Adrenal gland (tissue), 5 donors: ENCODE data around the gene SLC51B.

Experiments
- POLR2A ChIP-seq, 2 donors: fragments of 450-650 bp; IDR thresholded peaks; one replicate each; pipeline ENCODE4 v1.6.1; 2017; ENCODE audit warnings: antibody characterized with exemption in 2 of 2, mild to moderate bottlenecking in 2 of 2, moderate library complexity in 1 of 2
- TF ChIP-seq, protein P1 (sequence below), 6 experiments: fragments of 450-650 bp in 4 of 6; fragments of 200-600 bp in 2 of 6; sonication (generic) in 1 of 6; IDR thresholded peaks; 1 replicate in 5 of 6; 2 replicates in 1 of 6; pipeline versions ENCODE4 v1.5.1 to v1.8.0; 2016 to 2021; ENCODE audit warnings: antibody characterized with exemption in 6 of 6, mild to moderate bottlenecking in 2 of 6, moderate library complexity in 1 of 6
- donor health status: DM: no; HTN: no; CAD: no.

DNA sequence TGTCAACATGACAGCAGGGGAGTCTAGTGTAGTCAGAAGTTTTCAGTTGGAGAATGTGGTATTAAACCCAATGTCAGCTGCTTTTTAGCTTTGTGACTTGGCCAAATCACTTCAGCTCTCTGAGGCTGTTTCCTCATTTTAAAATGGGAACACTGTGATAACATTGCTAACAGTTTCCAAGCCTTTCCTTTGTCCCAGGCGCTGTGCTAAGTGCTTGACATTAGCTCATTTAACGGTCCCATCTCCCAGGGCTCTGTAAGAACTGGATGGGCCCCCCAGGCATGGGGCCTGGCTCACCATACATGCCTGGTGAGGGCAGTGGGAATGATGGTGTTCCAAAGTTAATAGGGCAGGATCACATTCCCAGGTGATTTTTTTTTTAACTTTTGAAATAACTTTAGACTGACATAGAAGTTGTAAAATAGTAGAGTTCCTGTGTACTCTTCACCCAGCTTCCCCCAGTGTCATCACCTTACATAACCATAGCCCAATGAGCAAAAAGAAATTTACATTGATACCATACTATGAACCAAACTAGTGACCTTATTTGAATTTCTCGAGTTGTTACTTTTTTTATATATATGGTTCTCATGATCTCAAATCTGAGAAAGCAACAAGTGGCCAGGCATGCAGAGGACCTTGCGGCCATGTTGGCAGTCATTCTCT, 14.9 kb downstream of the SLC51B start:
- TF ChIP-seq, protein P1, sequence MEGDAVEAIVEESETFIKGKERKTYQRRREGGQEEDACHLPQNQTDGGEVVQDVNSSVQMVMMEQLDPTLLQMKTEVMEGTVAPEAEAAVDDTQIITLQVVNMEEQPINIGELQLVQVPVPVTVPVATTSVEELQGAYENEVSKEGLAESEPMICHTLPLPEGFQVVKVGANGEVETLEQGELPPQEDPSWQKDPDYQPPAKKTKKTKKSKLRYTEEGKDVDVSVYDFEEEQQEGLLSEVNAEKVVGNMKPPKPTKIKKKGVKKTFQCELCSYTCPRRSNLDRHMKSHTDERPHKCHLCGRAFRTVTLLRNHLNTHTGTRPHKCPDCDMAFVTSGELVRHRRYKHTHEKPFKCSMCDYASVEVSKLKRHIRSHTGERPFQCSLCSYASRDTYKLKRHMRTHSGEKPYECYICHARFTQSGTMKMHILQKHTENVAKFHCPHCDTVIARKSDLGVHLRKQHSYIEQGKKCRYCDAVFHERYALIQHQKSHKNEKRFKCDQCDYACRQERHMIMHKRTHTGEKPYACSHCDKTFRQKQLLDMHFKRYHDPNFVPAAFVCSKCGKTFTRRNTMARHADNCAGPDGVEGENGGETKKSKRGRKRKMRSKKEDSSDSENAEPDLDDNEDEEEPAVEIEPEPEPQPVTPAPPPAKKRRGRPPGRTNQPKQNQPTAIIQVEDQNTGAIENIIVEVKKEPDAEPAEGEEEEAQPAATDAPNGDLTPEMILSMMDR (IDR thresholded peaks at IDR 0.05): no peak
- TF ChIP-seq POLR2A (IDR thresholded peaks at IDR 0.05): no peak
